Fibroblast of pulmonary artery (primary cell): ENCODE measurements around the gene ARSI.

Source experiments
- DNase-seq: peaks from one replicate; pipeline ENCODE4 v3.0.0-alpha.2; 2010; ENCODE audit warnings: low read depth
- H3K4me3 ChIP-seq: replicated peaks from 2 replicates; pipeline ENCODE4 v1.5.1; 2011; ENCODE audit warnings: low read depth, mild to moderate bottlenecking, control low read depth, low read length, moderate library complexity
- CTCF ChIP-seq: IDR thresholded peaks from 2 replicates; pipeline ENCODE4 v1.5.1; 2011; ENCODE audit warnings: mild to moderate bottlenecking, control low read depth, low read length, inconsistent platforms; ENCODE audit errors: missing control alignments

The ARSI gene

GRCh38 chr5:150327139-150327538 lies 24.4 kb upstream of the ARSI start:
- TF ChIP-seq CTCF, result no peak
- no peak for DNase-seq
- no peak overlapping the region for H3K4me3 ChIP-seq

- no peak overlapping the region for H3K4me3 ChIP-seq
- TF ChIP-seq CTCF, result no peak
- DNase-seq, result no peak
These were observed 24.0 kb upstream of the ARSI start for GRCh38 chr5:150326707-150327106.

- no peak for DNase-seq
- no peak for TF ChIP-seq CTCF
- H3K4me3 ChIP-seq, result no peak overlapping the region
These were observed 22.7 kb upstream of the ARSI start for GRCh38 chr5:150325426-150325825.

GRCh38 chr5:150323819-150324218 lies 21.1 kb upstream of the ARSI start:
- no peak overlapping the region for H3K4me3 ChIP-seq
- TF ChIP-seq CTCF, result no peak
- DNase-seq, result no peak

- no peak overlapping the region for H3K4me3 ChIP-seq
- no peak for TF ChIP-seq CTCF
- peak; percentile 55 for DNase-seq
These were observed 20.4 kb upstream of the ARSI start for GRCh38 chr5:150323092-150323491.

GRCh38 chr5:150322202-150322601 lies 19.5 kb upstream of the ARSI start:
- TF ChIP-seq CTCF, result no peak
- peak; percentile 15 for DNase-seq
- no peak overlapping the region for H3K4me3 ChIP-seq

- DNase-seq, result peak; percentile 18
- no peak for TF ChIP-seq CTCF
- no peak overlapping the region for H3K4me3 ChIP-seq
These were observed 19.1 kb upstream of the ARSI start for GRCh38 chr5:150321784-150322183.
